T-cell (primary cell): Measurements from ENCODE around the gene FOXI1. TPM values are rescaled to one million over a fixed set of nuclear protein-coding genes. Genes with fewer than 3 reads are reported as not detected.

Experiments
- ATAC-seq, 4 experiments: fragments of 200-7000 bp in 3 of 4; fragments of 150-1000 bp in 1 of 4; cut with Tn5 transposase; replicated peaks in 1 of 4; 1 replicate in 3 of 4; 2 replicates in 1 of 4; pipeline ENCODE4 v1.10.0; 2021; ENCODE audit warnings: moderate library complexity in 3 of 4, mild to moderate bottlenecking in 2 of 4, moderate number of reproducible peaks in 1 of 4
- CTCF ChIA-PET, 2 donors: fragments of 300-600 bp; sonication (Branson Sonifier 250); formaldehyde crosslinking; loops; one replicate each; lab custom pipeline; 2022; ENCODE audit warnings: antibody characterized with exemption in 2 of 2; lab: Charles Lee
- POLR2A ChIA-PET, 2 donors: fragments of 300-600 bp; sonication (Branson Sonifier 250); formaldehyde crosslinking; loops; one replicate each; lab custom pipeline; 2022; ENCODE audit warnings: antibody characterized with exemption in 2 of 2; lab: Charles Lee
- DNase-seq, 35 experiments: peaks; one replicate each; pipeline versions ENCODE4 v3.0.0 to v3.0.0-alpha.2; 2013 to 2023
- H3K27ac ChIP-seq: one replicate; pipeline ENCODE4 v1.5.1; 2013; ENCODE audit warnings: low read length
- H3K27me3 ChIP-seq, 2 experiments: replicated peaks in 1 of 2; 1 replicate in 1 of 2; 2 replicates in 1 of 2; pipeline versions ENCODE4 v1.6.1 to v1.7.0; 2013; ENCODE audit warnings: low read length in 1 of 2, mixed read lengths in 1 of 2; ENCODE audit not compliant: control insufficient read depth in 2 of 2, insufficient read depth in 2 of 2; ENCODE audit errors: extremely low read depth in 1 of 2
- H3K36me3 ChIP-seq, 2 donors: 1 replicate in 1 of 2; 2 replicates in 1 of 2; pipeline versions ENCODE4 v1.6.1 to v1.7.0; 2013; ENCODE audit warnings: low read length in 1 of 2; ENCODE audit not compliant: control insufficient read depth in 2 of 2, insufficient read depth in 1 of 2; ENCODE audit errors: extremely low read depth in 1 of 2
- H3K4me1 ChIP-seq, 2 experiments: 1 replicate in 1 of 2; 2 replicates in 1 of 2; pipeline versions ENCODE4 v1.6.1 to v1.7.0; 2013; ENCODE audit warnings: low read length in 2 of 2, mixed read lengths in 1 of 2; ENCODE audit not compliant: insufficient read depth in 2 of 2, control insufficient read depth in 1 of 2; ENCODE audit errors: extremely low read depth in 1 of 2
- H3K4me3 ChIP-seq, 2 donors: 1 replicate in 1 of 2; 2 replicates in 1 of 2; pipeline versions ENCODE4 v1.5.1 to v1.7.0; 2013; ENCODE audit warnings: mild to moderate bottlenecking in 2 of 2, low read length in 1 of 2, moderate library complexity in 1 of 2; ENCODE audit not compliant: control insufficient read depth in 1 of 2; ENCODE audit errors: extremely low read depth in 1 of 2
- H3K9me3 ChIP-seq: 2 replicates; pipeline ENCODE4 v1.7.0; 2013
- H3K27ac Mint-ChIP-seq, 2 donors: one replicate each; pipeline ENCODE4 v1.8.0; 2020 to 2021; ENCODE audit warnings: mild to moderate bottlenecking in 2 of 2, mixed read lengths in 2 of 2
- H3K27me3 Mint-ChIP-seq, 2 donors: one replicate each; pipeline ENCODE4 v1.8.0; 2021 to 2022; ENCODE audit warnings: mixed read lengths in 2 of 2
- H3K36me3 Mint-ChIP-seq: one replicate; pipeline ENCODE4 v1.8.0; 2021; ENCODE audit warnings: mixed read lengths
- H3K4me1 Mint-ChIP-seq, 3 donors: one replicate each; pipeline ENCODE4 v1.8.0; 2020 to 2022; ENCODE audit warnings: mixed read lengths in 3 of 3, mild to moderate bottlenecking in 1 of 3
- H3K4me3 Mint-ChIP-seq, 3 donors: one replicate each; pipeline ENCODE4 v1.8.0; 2020 to 2022; ENCODE audit warnings: mild to moderate bottlenecking in 3 of 3, mixed read lengths in 3 of 3, moderate library complexity in 3 of 3
- H3K9me3 Mint-ChIP-seq, 3 donors: one replicate each; pipeline ENCODE4 v1.8.0; 2020 to 2022; ENCODE audit warnings: mixed read lengths in 3 of 3
- WGBS: methylation state at CpG from one replicate; pipeline ENCODE4 v1.1.5; 2013; ENCODE audit warnings: missing lambda C conversion rate; ENCODE audit not compliant: insufficient coverage; 5-methylcytosine and 5-hydroxymethylcytosine counted together
- total RNA-seq, 35 experiments: library from RNA in 6 of 35; stranded (reverse) in 6 of 35; fragments of 120-200 nt in 1 of 35; gene quantifications; one replicate each; pipeline versions ENCODE4 v1.2.1 to v1.2.4 and lab custom pipeline; 2013 to 2026

Gene FOXI1
- total RNA-seq, 5 donors from 2014 or later (not counting 1 experiment from before 2014, with no cell fraction given) = 0.16 to 0.35 TPM; not detected in 3

- ChIA-PET CTCF (no interaction called here), POLR2A (no interaction called here)
- 84% methylated on average over 5 of the region's 5 CpGs for WGBS
- no peaks in the 10 kb centered on the region for H3K9me3 Mint-ChIP-seq
- H3K27ac ChIP-seq = no peak overlapping the region
- no peak overlapping the region for H3K4me3 ChIP-seq
- no peaks in the 10 kb centered on the region for H3K36me3 ChIP-seq
- no peaks in the 10 kb centered on the region for H3K36me3 Mint-ChIP-seq
- peaks cover 6 to 10% of the 10 kb centered on the region in 2 donors for H3K27me3 Mint-ChIP-seq
- DNase-seq = no peak
- H3K4me1 Mint-ChIP-seq = no peaks in the 10 kb centered on the region
- ATAC-seq = no peak
- no peaks in the 10 kb centered on the region for H3K9me3 ChIP-seq
- peaks cover 0 to 8% of the 10 kb centered on the region in 2 experiments for H3K27me3 ChIP-seq
- H3K4me3 Mint-ChIP-seq = no peak overlapping the region
- H3K4me1 ChIP-seq = no peaks in the 10 kb centered on the region
- no peak overlapping the region for H3K27ac Mint-ChIP-seq
Measured at GRCh38 chr5:170150713-170151096, 45.0 kb downstream of the FOXI1 start.

- POLR2A ChIA-PET = no interaction called here
- H3K9me3 ChIP-seq = no peaks in the 10 kb centered on the region
- 88% methylated on average over 6 of the region's 7 CpGs for WGBS
- Mint-ChIP-seq H3K9me3 (no peaks in the 10 kb centered on the region), H3K4me1 (no peaks in the 10 kb centered on the region), H3K27ac (no peak overlapping the region), H3K4me3 (no peak overlapping the region), H3K36me3 (no peaks in the 10 kb centered on the region), H3K27me3 (peaks cover 6 to 10% of the 10 kb centered on the region in 2 donors)
- DNase-seq = no peak
- no peaks in the 10 kb centered on the region for H3K4me1 ChIP-seq
- H3K36me3 ChIP-seq = no peaks in the 10 kb centered on the region
- no peak overlapping the region for H3K27ac ChIP-seq
- H3K4me3 ChIP-seq = no peak overlapping the region
- H3K27me3 ChIP-seq = peaks cover 0 to 8% of the 10 kb centered on the region in 2 experiments
- ATAC-seq = no peak
- CTCF ChIA-PET = no interaction called here
Measured at GRCh38 chr5:170151097-170151831, 45.6 kb downstream of the FOXI1 start.

GRCh38 chr5:170152767-170153166 lies 47.1 kb downstream of the FOXI1 start:
- no peak overlapping the region for H3K27ac ChIP-seq
- ATAC-seq = no peak
- Mint-ChIP-seq H3K4me1 (no peaks in the 10 kb centered on the region), H3K4me3 (no peak overlapping the region), H3K27ac (no peak overlapping the region), H3K27me3 (peaks cover 1 to 5% of the 10 kb centered on the region in 2 donors), H3K36me3 (no peaks in the 10 kb centered on the region), H3K9me3 (no peaks in the 10 kb centered on the region)
- CTCF ChIA-PET = no interaction called here
- H3K27me3 ChIP-seq = peaks cover 0 to 8% of the 10 kb centered on the region in 2 experiments
- H3K4me1 ChIP-seq = no peaks in the 10 kb centered on the region
- H3K36me3 ChIP-seq = no peaks in the 10 kb centered on the region
- H3K9me3 ChIP-seq = no peaks in the 10 kb centered on the region
- POLR2A ChIA-PET = no interaction called here
- H3K4me3 ChIP-seq = no peak overlapping the region
- DNase-seq = no peak
- 90% methylated on average over 2 of the region's 3 CpGs for WGBS

GRCh38 chr5:170154297-170154696 lies 48.6 kb downstream of the FOXI1 start:
- H3K27me3 ChIP-seq = peaks cover 0 to 4% of the 10 kb centered on the region in 2 experiments
- Mint-ChIP-seq H3K27me3 (peaks cover 0 to 2% of the 10 kb centered on the region in 2 donors), H3K4me3 (no peak overlapping the region), H3K27ac (no peak overlapping the region), H3K4me1 (no peaks in the 10 kb centered on the region), H3K9me3 (no peaks in the 10 kb centered on the region), H3K36me3 (no peaks in the 10 kb centered on the region)
- no peaks in the 10 kb centered on the region for H3K9me3 ChIP-seq
- CTCF ChIA-PET = no interaction called here
- no peak overlapping the region for H3K4me3 ChIP-seq
- DNase-seq (no peak), ATAC-seq (no peak)
- POLR2A ChIA-PET = no interaction called here
- WGBS = 79% methylated on average over 3 of the region's 4 CpGs
- H3K36me3 ChIP-seq = no peaks in the 10 kb centered on the region
- H3K27ac ChIP-seq = no peak overlapping the region
- H3K4me1 ChIP-seq = no peaks in the 10 kb centered on the region

- ATAC-seq (no peak), DNase-seq (no peak)
- H3K27me3 ChIP-seq = peaks cover 0 to 7% of the 10 kb centered on the region in 2 experiments
- ChIA-PET CTCF (no interaction called here), POLR2A (no interaction called here)
- Mint-ChIP-seq H3K36me3 (no peaks in the 10 kb centered on the region), H3K27me3 (no peaks in the 10 kb centered on the region), H3K4me3 (no peak overlapping the region), H3K4me1 (no peaks in the 10 kb centered on the region), H3K9me3 (no peaks in the 10 kb centered on the region), H3K27ac (no peak overlapping the region)
- H3K27ac ChIP-seq = no peak overlapping the region
- H3K4me1 ChIP-seq = no peaks in the 10 kb centered on the region
- no peaks in the 10 kb centered on the region for H3K9me3 ChIP-seq
- no peaks in the 10 kb centered on the region for H3K36me3 ChIP-seq
- 67% methylated on average over 1 of the region's 2 CpGs for WGBS
- H3K4me3 ChIP-seq = no peak overlapping the region
Measured at GRCh38 chr5:170154744-170155143, 49.0 kb downstream of the FOXI1 start.

- H3K4me1 Mint-ChIP-seq = no peaks in the 10 kb centered on the region
- Histone ChIP-seq H3K4me1 (no peaks in the 10 kb centered on the region), H3K36me3 (no peaks in the 10 kb centered on the region), H3K4me3 (no peak overlapping the region), H3K9me3 (no peaks in the 10 kb centered on the region), H3K27ac (no peak overlapping the region), H3K27me3 (peaks cover 0 to 8% of the 10 kb centered on the region in 2 experiments)
- H3K27me3 Mint-ChIP-seq = no peaks in the 10 kb centered on the region
- ChIA-PET CTCF (no interaction called here), POLR2A (no interaction called here)
- no peak for DNase-seq
- no peak overlapping the region for H3K27ac Mint-ChIP-seq
- H3K9me3 Mint-ChIP-seq = no peaks in the 10 kb centered on the region
- ATAC-seq = no peak
- no CpG with 5 or more reads among the region's 3 CpGs for WGBS
- H3K4me3 Mint-ChIP-seq = no peak overlapping the region
- H3K36me3 Mint-ChIP-seq = no peaks in the 10 kb centered on the region
Measured at GRCh38 chr5:170155771-170156170, 50.1 kb downstream of the FOXI1 start.
